Left forelimb (tissue), 1 donor: ENCODE data around the gene PCDHB3.
"Not testable (repeated sequence)": the region's sequence is repeated elsewhere in the genome, so short reads cannot be mapped to it uniquely, and the experiment has no call there.

ENCODE experiments used
- DNase-seq: peaks from one replicate; pipeline ENCODE4 v3.0.0-alpha.2; 2018; ENCODE audit warnings: low spot score

PCDHB3 gene

DNA sequence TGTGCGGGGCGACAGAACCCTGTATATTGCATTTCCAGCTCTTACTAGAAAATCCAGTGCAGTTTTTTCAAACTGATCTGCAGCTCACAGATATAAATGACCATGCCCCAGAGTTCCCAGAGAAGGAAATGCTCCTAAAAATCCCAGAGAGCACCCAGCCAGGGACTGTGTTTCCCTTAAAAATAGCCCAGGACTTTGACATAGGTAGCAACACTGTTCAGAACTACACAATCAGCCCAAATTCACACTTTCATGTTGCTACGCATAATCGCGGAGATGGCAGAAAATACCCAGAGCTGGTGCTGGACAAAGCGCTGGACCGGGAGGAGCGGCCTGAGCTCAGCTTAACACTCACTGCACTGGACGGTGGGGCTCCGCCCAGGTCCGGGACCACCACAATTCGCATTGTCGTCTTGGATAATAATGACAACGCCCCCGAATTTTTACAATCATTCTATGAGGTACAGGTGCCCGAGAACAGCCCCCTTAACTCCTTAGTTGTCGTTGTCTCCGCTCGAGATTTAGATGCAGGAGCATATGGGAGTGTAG lies 35.5 kb downstream of the PCDHB3 start:
- DNase-seq: no peak

DNA sequence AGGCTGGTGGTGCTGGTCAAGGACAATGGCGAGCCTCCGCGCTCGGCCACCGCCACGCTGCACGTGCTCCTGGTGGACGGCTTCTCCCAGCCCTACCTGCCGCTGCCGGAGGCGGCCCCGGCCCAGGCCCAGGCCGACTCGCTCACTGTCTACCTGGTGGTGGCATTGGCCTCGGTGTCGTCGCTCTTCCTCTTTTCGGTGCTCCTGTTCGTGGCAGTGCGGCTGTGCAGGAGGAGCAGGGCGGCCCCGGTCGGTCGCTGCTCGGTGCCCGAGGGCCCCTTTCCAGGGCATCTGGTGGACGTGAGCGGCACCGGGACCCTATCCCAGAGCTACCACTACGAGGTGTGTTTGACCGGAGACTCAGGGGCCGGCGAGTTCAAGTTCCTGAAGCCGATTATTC lies 37.1 kb downstream of the PCDHB3 start:
- DNase-seq: not testable (repeated sequence)

- no peak for DNase-seq
Measured at GRCh38 chr5:141149812-141150211, 49.5 kb downstream of the PCDHB3 start, which contains the start of gene PCDHB6. Gene PCDHB6 (plus strand): TSS chr5:141150057. CDS start chr5:141150258, 201 bp downstream.

- no peak for DNase-seq
Measured at GRCh38 chr5:141150224-141150992, 50.1 kb downstream of the PCDHB3 start.

DNA sequence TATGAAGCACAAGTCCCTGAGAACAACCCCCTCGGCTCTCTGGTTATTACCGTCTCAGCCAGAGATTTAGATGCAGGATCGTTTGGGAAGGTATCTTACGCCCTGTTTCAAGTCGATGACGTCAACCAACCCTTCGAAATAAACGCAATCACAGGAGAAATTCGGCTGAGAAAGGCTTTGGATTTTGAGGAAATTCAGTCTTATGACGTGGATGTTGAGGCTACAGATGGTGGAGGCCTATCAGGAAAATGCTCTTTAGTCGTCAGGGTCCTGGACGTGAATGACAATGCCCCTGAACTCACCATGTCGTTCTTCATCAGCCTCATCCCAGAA lies 50.7 kb downstream of the PCDHB3 start:
- no peak for DNase-seq

DNA sequence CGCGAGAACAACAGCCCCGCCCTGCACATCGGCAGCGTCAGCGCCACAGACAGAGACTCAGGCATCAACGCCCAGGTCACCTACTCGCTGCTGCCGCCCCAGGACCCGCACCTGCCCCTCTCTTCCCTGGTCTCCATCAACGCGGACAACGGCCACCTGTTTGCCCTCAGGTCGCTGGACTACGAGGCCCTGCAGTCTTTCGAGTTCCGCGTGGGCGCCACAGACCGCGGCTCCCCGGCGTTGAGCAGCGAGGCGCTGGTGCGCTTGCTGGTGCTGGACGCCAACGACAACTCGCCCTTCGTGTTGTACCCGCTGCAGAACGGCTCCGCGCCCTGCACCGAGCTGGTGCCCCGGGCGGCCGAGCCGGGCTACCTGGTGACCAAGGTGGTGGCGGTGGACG lies 51.4 kb downstream of the PCDHB3 start:
- not testable (repeated sequence) for DNase-seq

- DNase-seq: not testable (repeated sequence)
Measured at GRCh38 chr5:141152096-141152495, 51.8 kb downstream of the PCDHB3 start.
